Vagina (tissue), 2 donors: ENCODE measurements around the gene BCAT1.

ENCODE experiments used
- CTCF ChIP-seq, 3 experiments: fragments of 450-650 bp in 2 of 3; fragments of 200-600 bp in 1 of 3; sonication (generic) in 1 of 3; IDR thresholded peaks; one replicate each; pipeline ENCODE4 v1.5.1; 2017 to 2019; ENCODE audit warnings: antibody characterized with exemption in 3 of 3, mild to moderate bottlenecking in 2 of 3, moderate library complexity in 2 of 3
- POLR2A ChIP-seq, 2 donors: fragments of 450-650 bp; IDR thresholded peaks; one replicate each; pipeline ENCODE4 v1.6.1; 2017; ENCODE audit warnings: antibody characterized with exemption in 2 of 2, mild to moderate bottlenecking in 2 of 2, moderate library complexity in 2 of 2

GRCh38 chr12:24777359-24777758 is 171.5 kb downstream of the BCAT1 start:
- TF ChIP-seq CTCF (IDR thresholded peaks at IDR 0.05), result no peak
- TF ChIP-seq POLR2A (IDR thresholded peaks at IDR 0.05), result no peak
